ENCODE data around the gene MAP3K1.

Gene MAP3K1

DNA sequence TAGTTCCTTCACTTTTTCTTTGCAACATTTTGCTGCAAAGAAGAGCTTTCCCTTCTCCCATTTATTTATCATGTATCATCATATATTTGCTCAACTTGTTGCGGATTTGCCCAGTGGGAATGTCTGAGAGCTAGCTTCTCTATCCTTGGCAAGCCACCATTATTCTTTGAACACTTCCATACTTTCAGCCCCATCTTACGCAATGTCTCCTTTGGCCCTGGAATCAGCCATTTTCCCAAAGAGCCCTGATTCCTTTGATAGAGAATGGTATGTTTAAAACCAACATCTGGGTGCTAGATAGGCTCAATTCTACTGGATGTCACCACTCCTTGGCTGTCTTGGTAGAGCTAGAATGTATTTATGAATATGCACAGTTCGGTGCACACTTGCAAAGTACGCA, 81.4 kb downstream of the MAP3K1 start:
- no peak overlapping the region for H3K27ac ChIP-seq
- TF ChIP-seq, protein P1, sequence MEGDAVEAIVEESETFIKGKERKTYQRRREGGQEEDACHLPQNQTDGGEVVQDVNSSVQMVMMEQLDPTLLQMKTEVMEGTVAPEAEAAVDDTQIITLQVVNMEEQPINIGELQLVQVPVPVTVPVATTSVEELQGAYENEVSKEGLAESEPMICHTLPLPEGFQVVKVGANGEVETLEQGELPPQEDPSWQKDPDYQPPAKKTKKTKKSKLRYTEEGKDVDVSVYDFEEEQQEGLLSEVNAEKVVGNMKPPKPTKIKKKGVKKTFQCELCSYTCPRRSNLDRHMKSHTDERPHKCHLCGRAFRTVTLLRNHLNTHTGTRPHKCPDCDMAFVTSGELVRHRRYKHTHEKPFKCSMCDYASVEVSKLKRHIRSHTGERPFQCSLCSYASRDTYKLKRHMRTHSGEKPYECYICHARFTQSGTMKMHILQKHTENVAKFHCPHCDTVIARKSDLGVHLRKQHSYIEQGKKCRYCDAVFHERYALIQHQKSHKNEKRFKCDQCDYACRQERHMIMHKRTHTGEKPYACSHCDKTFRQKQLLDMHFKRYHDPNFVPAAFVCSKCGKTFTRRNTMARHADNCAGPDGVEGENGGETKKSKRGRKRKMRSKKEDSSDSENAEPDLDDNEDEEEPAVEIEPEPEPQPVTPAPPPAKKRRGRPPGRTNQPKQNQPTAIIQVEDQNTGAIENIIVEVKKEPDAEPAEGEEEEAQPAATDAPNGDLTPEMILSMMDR (conservative IDR thresholded peaks at IDR 0.05; ENCODE audit: low read depth, low read length): no peak

DNA sequence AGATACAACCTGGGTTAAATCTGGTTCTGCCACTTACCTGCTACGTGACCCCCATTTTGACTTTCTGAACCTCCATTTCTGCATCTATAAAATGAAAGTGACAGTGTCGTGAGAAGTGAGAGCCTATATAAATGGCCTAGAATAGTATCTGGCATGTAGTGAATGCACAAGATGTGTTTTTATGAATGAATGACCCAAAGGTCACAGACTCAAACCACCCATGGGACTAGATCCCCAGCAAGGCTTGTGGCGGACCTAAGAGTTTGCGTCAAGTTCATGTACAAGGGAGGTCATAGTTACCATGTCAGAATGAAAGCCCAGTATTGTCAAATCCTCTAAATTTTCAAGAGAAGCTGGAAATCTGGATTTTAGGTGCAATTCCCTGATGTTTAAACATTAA, 82.9 kb downstream of the MAP3K1 start:
- no peak overlapping the region for H3K4me3 ChIP-seq (IDR thresholded peaks at IDR 0.05; ENCODE audit: insufficient read depth, low read depth, low read length)

More for the DNA sequence above, 81.4 kb downstream of the MAP3K1 start:
- H3K4me3 ChIP-seq (IDR thresholded peaks at IDR 0.05; ENCODE audit: insufficient read depth, low read depth, low read length): no peak overlapping the region
- H4K20me1 ChIP-seq (ENCODE audit: insufficient read depth): no peaks in the 10 kb centered on the region
- H3K4me1 ChIP-seq (ENCODE audit: low read depth, poor library complexity, severe bottlenecking): peaks cover 5% of the 10 kb centered on the region
- no peaks in the 10 kb centered on the region for H3K27me3 ChIP-seq (ENCODE audit: insufficient read depth, low read depth)
- H3K9ac ChIP-seq: no peak overlapping the region
- no peak overlapping the region for H2AFZ ChIP-seq (ENCODE audit: low read depth)
- no peaks in the 10 kb centered on the region for H3K36me3 ChIP-seq (ENCODE audit: insufficient read depth)
- no peak overlapping the region for H3K4me2 ChIP-seq
- H3K79me2 ChIP-seq (ENCODE audit: insufficient read depth, low read depth): no peaks in the 10 kb centered on the region

DNA sequence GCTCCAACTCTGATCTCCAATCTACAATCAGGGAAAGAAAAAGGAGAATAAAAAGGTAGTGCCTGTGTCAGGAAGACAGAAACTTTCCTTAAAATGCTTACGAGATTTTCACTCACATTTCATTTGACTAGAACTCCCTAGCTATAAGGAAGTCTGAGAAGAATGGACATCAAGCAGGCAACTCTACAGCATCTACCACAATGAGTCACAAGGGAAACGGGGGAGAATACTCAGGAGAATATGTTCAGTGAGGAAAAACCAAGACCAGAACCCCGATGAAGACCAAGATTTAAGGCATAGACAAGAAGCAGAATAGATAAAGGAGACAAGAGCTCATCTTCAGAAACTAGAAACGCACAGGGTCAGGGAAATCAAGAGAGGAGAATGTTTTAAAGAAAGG, 85.0 kb downstream of the MAP3K1 start:
- no peak overlapping the region for H3K9ac ChIP-seq
- H3K79me2 ChIP-seq (ENCODE audit: insufficient read depth, low read depth): no peaks in the 10 kb centered on the region
- no peak overlapping the region for H2AFZ ChIP-seq (ENCODE audit: low read depth)
- H3K4me2 ChIP-seq: no peak overlapping the region
- H3K4me1 ChIP-seq (ENCODE audit: low read depth, poor library complexity, severe bottlenecking): peaks cover 5% of the 10 kb centered on the region
- H3K4me3 ChIP-seq (IDR thresholded peaks at IDR 0.05; ENCODE audit: insufficient read depth, low read depth, low read length): no peak overlapping the region
- TF ChIP-seq, protein P1 (conservative IDR thresholded peaks at IDR 0.05; ENCODE audit: low read depth, low read length): no peak
- H3K27ac ChIP-seq: no peak overlapping the region
- H4K20me1 ChIP-seq (ENCODE audit: insufficient read depth): no peaks in the 10 kb centered on the region
- no peaks in the 10 kb centered on the region for H3K36me3 ChIP-seq (ENCODE audit: insufficient read depth)
- no peaks in the 10 kb centered on the region for H3K27me3 ChIP-seq (ENCODE audit: insufficient read depth, low read depth)

More for the DNA sequence above, 82.9 kb downstream of the MAP3K1 start:
- Histone ChIP-seq H3K4me2 (no peak overlapping the region), H3K36me3 (ENCODE audit: insufficient read depth) (no peaks in the 10 kb centered on the region), H4K20me1 (ENCODE audit: insufficient read depth) (no peaks in the 10 kb centered on the region), H3K27ac (no peak overlapping the region), H3K9ac (no peak overlapping the region), H3K27me3 (ENCODE audit: insufficient read depth, low read depth) (no peaks in the 10 kb centered on the region), H2AFZ (ENCODE audit: low read depth) (no peak overlapping the region), H3K4me1 (ENCODE audit: low read depth, poor library complexity, severe bottlenecking) (peaks cover 5% of the 10 kb centered on the region), H3K79me2 (ENCODE audit: insufficient read depth, low read depth) (no peaks in the 10 kb centered on the region)
- TF ChIP-seq, protein P1 (conservative IDR thresholded peaks at IDR 0.05; ENCODE audit: low read depth, low read length): no peak

DNA sequence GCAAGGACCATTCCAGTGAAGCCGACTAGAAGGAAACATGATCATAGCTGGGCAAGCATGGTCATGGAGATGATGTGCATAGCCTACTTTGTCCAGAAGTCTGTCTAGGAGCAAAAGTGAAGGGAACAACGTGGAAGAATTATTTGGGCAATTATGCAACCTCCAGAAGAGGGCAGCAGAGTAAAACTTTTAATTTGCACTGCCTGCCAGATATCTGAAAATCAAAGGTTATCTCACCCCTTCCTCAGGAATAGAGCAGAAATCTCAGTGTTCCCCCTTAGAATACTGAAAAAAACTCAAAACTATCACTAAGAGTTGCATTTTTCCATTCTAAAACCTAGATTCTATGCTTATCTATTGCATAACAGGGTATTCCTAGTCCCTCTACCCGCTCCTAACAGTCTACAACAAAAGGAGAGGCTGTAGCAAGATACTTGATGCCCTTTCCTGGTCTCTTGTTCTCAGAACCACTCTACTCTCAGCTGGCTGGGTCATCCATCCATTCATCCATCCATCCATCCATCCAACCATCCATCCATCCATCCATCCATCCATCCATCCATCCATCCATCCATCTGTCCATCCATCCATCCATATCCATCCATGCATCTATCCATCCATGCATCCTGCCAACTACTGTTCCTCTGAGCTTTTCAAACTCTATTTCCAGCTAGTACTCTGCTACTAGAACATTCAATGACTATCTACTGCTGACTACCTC, 85.7 kb downstream of the MAP3K1 start:
- H2AFZ ChIP-seq (ENCODE audit: low read depth): no peak overlapping the region
- no peak overlapping the region for H3K9ac ChIP-seq
- TF ChIP-seq, protein P1 (conservative IDR thresholded peaks at IDR 0.05; ENCODE audit: low read depth, low read length): peak; percentile 85
- no peak overlapping the region for H3K4me2 ChIP-seq
- H3K79me2 ChIP-seq (ENCODE audit: insufficient read depth, low read depth): no peaks in the 10 kb centered on the region
- H3K36me3 ChIP-seq (ENCODE audit: insufficient read depth): no peaks in the 10 kb centered on the region
- H3K4me1 ChIP-seq (ENCODE audit: low read depth, poor library complexity, severe bottlenecking): peaks cover 5% of the 10 kb centered on the region
- no peaks in the 10 kb centered on the region for H4K20me1 ChIP-seq (ENCODE audit: insufficient read depth)
- H3K4me3 ChIP-seq (IDR thresholded peaks at IDR 0.05; ENCODE audit: insufficient read depth, low read depth, low read length): no peak overlapping the region
- no peak overlapping the region for H3K27ac ChIP-seq
- H3K27me3 ChIP-seq (ENCODE audit: insufficient read depth, low read depth): no peaks in the 10 kb centered on the region
